H9 (cell line): ENCODE results near the gene XXYLT1. TPM values are rescaled to one million over a fixed set of nuclear protein-coding genes. Genes with fewer than 3 reads are reported as not detected.

Source experiments
- DNase-seq: peaks from one replicate; pipeline ENCODE4 v3.0.0-alpha.2; 2017
- H2AFZ ChIP-seq: one replicate; pipeline ENCODE4 v1.6.1; 2013; ENCODE audit warnings: mild to moderate bottlenecking, low read length, control low read depth, moderate library complexity
- H2AK5ac ChIP-seq: 2 replicates; pipeline ENCODE4 v1.6.1; 2013; ENCODE audit warnings: low read length, control low read depth, mixed read lengths; ENCODE audit not compliant: insufficient read length
- H2BK120ac ChIP-seq: one replicate; pipeline ENCODE4 v1.6.1; 2013; ENCODE audit warnings: low read depth, mild to moderate bottlenecking, low read length, control low read depth, inconsistent platforms; ENCODE audit not compliant: poor library complexity, severe bottlenecking
- H2BK12ac ChIP-seq: 2 replicates; pipeline ENCODE4 v1.6.1; 2013; ENCODE audit warnings: low read length, control low read depth, mixed read lengths, low read depth; ENCODE audit not compliant: insufficient read length
- H2BK15ac ChIP-seq: 2 replicates; pipeline ENCODE4 v1.6.1; 2013; ENCODE audit warnings: low read depth, low read length, control low read depth
- H2BK20ac ChIP-seq: one replicate; pipeline ENCODE4 v1.6.1; 2013; ENCODE audit warnings: low read depth, mild to moderate bottlenecking, low read length, control low read depth, inconsistent platforms; ENCODE audit not compliant: poor library complexity, severe bottlenecking
- H2BK5ac ChIP-seq: 2 replicates; pipeline ENCODE4 v1.6.1; 2013; ENCODE audit warnings: low read length, control low read depth, mixed read lengths; ENCODE audit not compliant: insufficient read length
- H3K14ac ChIP-seq: 2 replicates; pipeline ENCODE4 v1.6.1; 2013; ENCODE audit warnings: low read length, control low read depth; ENCODE audit not compliant: insufficient read depth
- H3K18ac ChIP-seq: 2 replicates; pipeline ENCODE4 v1.6.1; 2013; ENCODE audit warnings: low read depth, mild to moderate bottlenecking, mixed read lengths, low read length, control low read depth; ENCODE audit not compliant: insufficient read length
- H3K23ac ChIP-seq: 2 replicates; pipeline ENCODE4 v1.6.1; 2013; ENCODE audit warnings: low read length, control low read depth, mixed read lengths, low read depth; ENCODE audit not compliant: insufficient read length
- H3K23me2 ChIP-seq: 2 replicates; pipeline ENCODE4 v1.6.1; 2013; ENCODE audit warnings: low read depth, mild to moderate bottlenecking, mixed read lengths, low read length, control low read depth; ENCODE audit not compliant: insufficient read length, poor library complexity, severe bottlenecking
- H3K27ac ChIP-seq: 2 replicates; pipeline ENCODE4 v1.5.1; 2013; ENCODE audit warnings: low read length, control low read depth, mixed read lengths, low read depth; ENCODE audit not compliant: insufficient read length
- H3K27me3 ChIP-seq: 2 replicates; pipeline ENCODE4 v1.6.1; 2013; ENCODE audit warnings: low read length, control low read depth, inconsistent platforms; ENCODE audit not compliant: insufficient read depth
- H3K4ac ChIP-seq: 2 replicates; pipeline ENCODE4 v1.6.1; 2013; ENCODE audit warnings: low read depth, mild to moderate bottlenecking, control low read depth, inconsistent platforms, low read length, moderate library complexity
- H3K4me1 ChIP-seq: 2 replicates; pipeline ENCODE4 v1.6.1; 2013; ENCODE audit warnings: low read length, control low read depth, inconsistent platforms; ENCODE audit not compliant: insufficient read depth
- H3K4me2 ChIP-seq: 2 replicates; pipeline ENCODE4 v1.6.1; 2013; ENCODE audit warnings: low read length, control low read depth, mixed read lengths; ENCODE audit not compliant: insufficient read length, insufficient read depth
- H3K56ac ChIP-seq: 2 replicates; pipeline ENCODE4 v1.6.1; 2013; ENCODE audit warnings: low read depth, mild to moderate bottlenecking, mixed read lengths, low read length, control low read depth; ENCODE audit not compliant: insufficient read length
- H3K79me1 ChIP-seq: 2 replicates; pipeline ENCODE4 v1.6.1; 2013; ENCODE audit warnings: low read depth, mild to moderate bottlenecking, moderate library complexity, low read length, control low read depth, inconsistent platforms; ENCODE audit not compliant: insufficient read depth, poor library complexity, severe bottlenecking
- H3K79me2 ChIP-seq: 2 replicates; pipeline ENCODE4 v1.6.1; 2013; ENCODE audit warnings: low read length, control low read depth, inconsistent platforms; ENCODE audit not compliant: insufficient read depth
- H3K9ac ChIP-seq: 2 replicates; pipeline ENCODE4 v1.6.1; 2013; ENCODE audit warnings: low read length, control low read depth, mixed read lengths; ENCODE audit not compliant: insufficient read length; ENCODE audit errors: extremely low read depth
- H3K9me3 ChIP-seq: one replicate; pipeline ENCODE4 v1.6.1; 2013; ENCODE audit warnings: low read depth, low read length, inconsistent platforms; ENCODE audit not compliant: control insufficient read depth
- H3T11ph ChIP-seq: one replicate; pipeline ENCODE4 v1.6.1; 2013; ENCODE audit warnings: mild to moderate bottlenecking, low read length, control low read depth, inconsistent platforms
- H4K20me1 ChIP-seq: one replicate; pipeline ENCODE4 v1.6.1; 2013; ENCODE audit not compliant: control insufficient read depth, insufficient read length, insufficient read depth
- H4K5ac ChIP-seq: 2 replicates; pipeline ENCODE4 v1.6.1; 2013; ENCODE audit warnings: low read depth, mild to moderate bottlenecking, mixed read lengths, low read length, control low read depth; ENCODE audit not compliant: insufficient read length
- H4K8ac ChIP-seq: replicated peaks from 2 replicates; pipeline ENCODE4 v1.6.1; 2013; ENCODE audit warnings: low read length, control low read depth, mixed read lengths, low read depth; ENCODE audit not compliant: insufficient read length
- H4K91ac ChIP-seq: 2 replicates; pipeline ENCODE4 v1.6.1; 2013; ENCODE audit warnings: low read depth, mild to moderate bottlenecking, moderate library complexity, mixed read lengths, low read length, control low read depth; ENCODE audit not compliant: insufficient read length
- H3K27ac Mint-ChIP-seq, 3 experiments: 2 replicates in 2 of 3; 3 replicates in 1 of 3; pipeline ENCODE4 v1.8.0; 2020 to 2021; ENCODE audit warnings: mixed read lengths in 3 of 3, mild to moderate bottlenecking in 1 of 3, moderate library complexity in 1 of 3
- H3K27me3 Mint-ChIP-seq: 2 replicates; pipeline ENCODE4 v1.8.0; 2021; ENCODE audit warnings: low read depth, mild to moderate bottlenecking, moderate library complexity, mixed read lengths
- H3K36me3 Mint-ChIP-seq, 3 experiments: 2 replicates in 2 of 3; 3 replicates in 1 of 3; pipeline ENCODE4 v1.8.0; 2020 to 2021; ENCODE audit warnings: low read depth in 3 of 3, mixed read lengths in 3 of 3; ENCODE audit not compliant: insufficient read depth in 1 of 3
- H3K4me1 Mint-ChIP-seq, 2 experiments: 2 replicates each; pipeline ENCODE4 v1.8.0; 2020; ENCODE audit warnings: mixed read lengths in 2 of 2
- H3K4me3 Mint-ChIP-seq, 2 experiments: 2 replicates in 1 of 2; 3 replicates in 1 of 2; pipeline ENCODE4 v1.8.0; 2020 to 2021; ENCODE audit warnings: mild to moderate bottlenecking in 2 of 2, mixed read lengths in 2 of 2, moderate library complexity in 1 of 2
- H3K9me3 Mint-ChIP-seq, 2 experiments: 2 replicates in 1 of 2; 3 replicates in 1 of 2; pipeline ENCODE4 v1.8.0; 2020; ENCODE audit warnings: mild to moderate bottlenecking in 2 of 2, mixed read lengths in 2 of 2, moderate library complexity in 1 of 2
- CTCF ChIP-seq: fragments of 200-600 bp; sonication (generic); conservative IDR thresholded peaks from 3 replicates; pipeline ENCODE4 v1.8.0; 2021; ENCODE audit warnings: antibody characterized with exemption, mild to moderate bottlenecking
- WGBS: extraction: QIAGEN DNeasy Blood & Tissue Kit; methylation state at CpG from one replicate; pipeline ENCODE4 v1.1.7; 2013; ENCODE audit warnings: missing lambda C conversion rate, low lambda C conversion rate, mixed read lengths; ENCODE audit not compliant: insufficient read length; ENCODE audit errors: extremely low coverage; 5-methylcytosine and 5-hydroxymethylcytosine counted together
- total RNA-seq: library from RNA; stranded (reverse); gene quantifications from 2 replicates; pipeline ENCODE4 v1.2.1, GENCODE V29; 2021

Gene XXYLT1
- total RNA-seq, 1 experiment from 2014 or later: 22.7 TPM

DNA sequence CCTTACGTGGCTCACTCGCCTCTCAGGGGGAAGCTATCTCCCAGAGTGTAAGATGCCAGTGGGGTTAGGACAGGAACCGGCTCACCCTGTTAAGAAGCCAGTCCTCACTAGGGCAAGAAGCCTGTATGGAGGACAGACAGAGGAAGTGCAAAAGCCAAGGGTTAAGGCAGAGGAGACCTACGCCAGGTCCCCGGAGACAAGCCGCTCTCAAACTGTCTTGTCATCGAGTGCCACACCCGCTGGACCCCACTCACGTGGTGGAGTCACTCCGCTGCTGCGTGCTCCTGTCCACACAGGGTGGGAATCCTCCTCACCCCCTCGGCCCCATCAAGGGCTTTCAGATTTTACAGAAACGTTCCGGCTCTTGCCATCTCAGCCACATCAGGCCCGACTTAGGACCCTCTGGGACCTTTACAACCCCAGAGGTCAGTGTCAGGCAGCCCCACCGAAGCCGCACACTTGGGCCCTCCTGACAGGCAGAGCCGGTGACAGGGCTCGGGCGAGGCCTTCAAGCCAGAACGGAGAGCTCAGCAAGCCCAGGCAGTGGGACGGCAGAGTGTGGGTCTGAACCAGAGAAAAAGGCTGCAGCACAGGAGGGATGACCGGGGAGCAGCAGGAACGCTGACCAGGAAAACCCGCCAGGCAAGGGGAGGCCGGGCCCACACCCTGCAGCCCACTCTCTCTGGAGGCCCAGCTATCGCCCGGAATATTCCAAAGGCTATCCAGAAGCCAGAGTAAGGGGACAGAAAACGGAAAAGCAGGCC, 61.7 kb downstream of the XXYLT1 start:
- Histone ChIP-seq H2AK5ac (no peak overlapping the region), H3K23ac (no peak overlapping the region), H3K9me3 (no peaks in the 10 kb centered on the region), H3T11ph (no peak overlapping the region), H3K4me1 (no peaks in the 10 kb centered on the region; the same call in none of the 2 replicates), H2BK20ac (no peak overlapping the region), H3K9ac (no peak overlapping the region), H3K4ac (no peak overlapping the region), H4K8ac (no peak overlapping the region), H4K91ac (no peak overlapping the region), H3K23me2 (no peaks in the 10 kb centered on the region), H3K27ac (no peak overlapping the region), H2BK120ac (no peak overlapping the region), H3K18ac (no peak overlapping the region), H4K20me1 (no peaks in the 10 kb centered on the region), H3K27me3 (no peaks in the 10 kb centered on the region), H2BK15ac (no peak overlapping the region), H3K4me2 (no peak overlapping the region), H3K14ac (peak overlapping the region; percentile 48; the same call in 1 of the 2 replicates), H2AFZ (no peak overlapping the region), H3K56ac (no peak overlapping the region), H4K5ac (no peak overlapping the region), H2BK5ac (no peak overlapping the region), H3K79me2 (peaks cover 2% of the 10 kb centered on the region; the same call in 1 of the 2 replicates), H3K79me1 (peaks cover 4% of the 10 kb centered on the region), H2BK12ac (no peak overlapping the region)
- WGBS: no CpG with 5 or more reads among the region's 29 CpGs
- Mint-ChIP-seq H3K36me3 (peaks cover 9 to 22% (median 15%) of the 10 kb centered on the region in 3 experiments; a peak in 6 of 7 replicates), H3K27me3 (no peaks in the 10 kb centered on the region), H3K4me1 (peaks cover 41 to 44% of the 10 kb centered on the region in 2 experiments), H3K4me3 (no peak overlapping the region), H3K9me3 (no peaks in the 10 kb centered on the region; a peak in 2 of 5 replicates), H3K27ac (peak overlapping the region; percentile 47 to 65 (median 51); a peak in 3 of 7 replicates)
- TF ChIP-seq CTCF: no peak
- DNase-seq: no peak
